ENCODE data around the gene DOK3. TPM values are rescaled to one million over a fixed set of nuclear protein-coding genes. Genes with fewer than 3 reads are reported as not detected.
"Not testable (repeated sequence)": the region's sequence is repeated elsewhere in the genome, so short reads cannot be mapped to it uniquely, and the experiment has no call there.

The DOK3 gene
- total and polyA plus RNA-seq, 2 donors (not counting 1 experiment from before 2014, with no cell fraction given): 103 to 115 TPM

GRCh38 chr5:177487144-177487543 lies 22.5 kb downstream of the DOK3 start:
- H3K4me1 Mint-ChIP-seq: no peaks in the 10 kb centered on the region
- intact Hi-C loops (cut with micrococcal nuclease): no loop called here
- POLR2A ChIA-PET: no interaction called here
- CTCF ChIA-PET: interaction anchor here (0.6 to 2.1 kb wide), 2 partner anchors 14 to 634 kb away, joined by 3 to 11 read pairs; no protein-coding TSS in a partner anchor
- Histone ChIP-seq H3K9ac (ENCODE audit: low read length) (no peak overlapping the region), H3K9me3 (ENCODE audit: control extremely low read depth in 1 of 3, control insufficient read depth in 2 of 3, insufficient read depth in 1 of 3, low read length in 2 of 3) (no peaks in the 10 kb centered on the region), H3K27ac (ENCODE audit: low read length in 2 of 2) (no peak overlapping the region), H3K27me3 (replicated peaks in 1 of 4; ENCODE audit: control extremely low read depth in 1 of 4, control insufficient read depth in 3 of 4, insufficient read depth in 4 of 4, low read length in 3 of 4) (no peaks in the 10 kb centered on the region), H3K4me2 (replicated peaks; ENCODE audit: low read depth, low read length, poor library complexity, severe bottlenecking) (no peak overlapping the region), H2AFZ (ENCODE audit: insufficient read depth, low read depth, low read length, poor library complexity, severe bottlenecking) (no peak overlapping the region), H3K36me3 (replicated peaks in 1 of 2; ENCODE audit: control extremely low read depth in 1 of 2, control insufficient read depth in 1 of 2, extremely low read depth in 1 of 2, insufficient read depth in 2 of 2, low read length in 1 of 2) (peaks cover 0 to 8% of the 10 kb centered on the region in 2 experiments), H3K4me3 (ENCODE audit: control extremely low read depth in 1 of 5, extremely low read depth in 1 of 5, insufficient read depth in 1 of 5, low read depth in 2 of 5, low read length in 4 of 5) (no peak overlapping the region), H4K20me1 (ENCODE audit: control insufficient read depth, insufficient read depth, low read length, poor library complexity, severe bottlenecking) (no peaks in the 10 kb centered on the region), H3K4me1 (ENCODE audit: control insufficient read depth in 2 of 2, insufficient read depth in 2 of 2, low read length in 2 of 2) (no peaks in the 10 kb centered on the region), H3K79me2 (ENCODE audit: control insufficient read depth, insufficient read depth, low read length) (peaks cover 3% of the 10 kb centered on the region)
- 99% methylated on average over 7 of the region's 8 CpGs for WGBS (ENCODE audit: insufficient coverage)
- no peak overlapping the region for H3K27ac Mint-ChIP-seq
- ATAC-seq (ENCODE audit: low read depth) (no peak), DNase-seq (no peak)
- TF ChIP-seq CTCF (IDR thresholded peaks at IDR 0.05): no peak
- no peak for TF ChIP-seq EZH2 (IDR thresholded peaks at IDR 0.05; ENCODE audit: borderline replicate concordance, insufficient read depth, low read depth, low read length, poor library complexity, severe bottlenecking)
- H3K27me3 Mint-ChIP-seq: no peaks in the 10 kb centered on the region
- no peak overlapping the region for H3K4me3 Mint-ChIP-seq
- H3K9me3 Mint-ChIP-seq (ENCODE audit: insufficient read depth): no peaks in the 10 kb centered on the region

GRCh38 chr5:177486256-177486655 lies 23.4 kb downstream of the DOK3 start:
- ATAC-seq (ENCODE audit: low read depth) (no peak), DNase-seq (no peak)
- Histone ChIP-seq H3K4me3 (ENCODE audit: control extremely low read depth in 1 of 5, extremely low read depth in 1 of 5, insufficient read depth in 1 of 5, low read depth in 2 of 5, low read length in 4 of 5) (no peak overlapping the region), H3K9me3 (ENCODE audit: control extremely low read depth in 1 of 3, control insufficient read depth in 2 of 3, insufficient read depth in 1 of 3, low read length in 2 of 3) (no peaks in the 10 kb centered on the region), H3K4me1 (ENCODE audit: control insufficient read depth in 2 of 2, insufficient read depth in 2 of 2, low read length in 2 of 2) (no peaks in the 10 kb centered on the region), H3K4me2 (replicated peaks; ENCODE audit: low read depth, low read length, poor library complexity, severe bottlenecking) (no peak overlapping the region), H4K20me1 (ENCODE audit: control insufficient read depth, insufficient read depth, low read length, poor library complexity, severe bottlenecking) (no peaks in the 10 kb centered on the region), H3K27me3 (replicated peaks in 1 of 4; ENCODE audit: control extremely low read depth in 1 of 4, control insufficient read depth in 3 of 4, insufficient read depth in 4 of 4, low read length in 3 of 4) (no peaks in the 10 kb centered on the region), H3K9ac (ENCODE audit: low read length) (no peak overlapping the region), H2AFZ (ENCODE audit: insufficient read depth, low read depth, low read length, poor library complexity, severe bottlenecking) (no peak overlapping the region), H3K27ac (ENCODE audit: low read length in 2 of 2) (no peak overlapping the region), H3K79me2 (ENCODE audit: control insufficient read depth, insufficient read depth, low read length) (peaks cover 3% of the 10 kb centered on the region), H3K36me3 (replicated peaks in 1 of 2; ENCODE audit: control extremely low read depth in 1 of 2, control insufficient read depth in 1 of 2, extremely low read depth in 1 of 2, insufficient read depth in 2 of 2, low read length in 1 of 2) (peaks cover 0 to 8% of the 10 kb centered on the region in 2 experiments)
- Mint-ChIP-seq H3K4me1 (no peaks in the 10 kb centered on the region), H3K27ac (no peak overlapping the region), H3K9me3 (ENCODE audit: insufficient read depth) (no peaks in the 10 kb centered on the region), H3K27me3 (no peaks in the 10 kb centered on the region), H3K4me3 (no peak overlapping the region)
- ChIA-PET POLR2A (no interaction called here), CTCF (no interaction called here)
- TF ChIP-seq EZH2 (IDR thresholded peaks at IDR 0.05; ENCODE audit: borderline replicate concordance, insufficient read depth, low read depth, low read length, poor library complexity, severe bottlenecking): no peak
- TF ChIP-seq CTCF (IDR thresholded peaks at IDR 0.05): no peak
- intact Hi-C loops (cut with micrococcal nuclease): no loop called here
- 100% methylated on average over 3 of the region's 3 CpGs for WGBS (ENCODE audit: insufficient coverage)

- CTCF ChIA-PET: interaction anchor here (0.7 kb wide), 1 partner anchor 1134 kb away, joined by 3 read pairs; no protein-coding TSS in a partner anchor
- H3K4me1 Mint-ChIP-seq; H3K4me3 ChIP-seq (ENCODE audit: control extremely low read depth in 1 of 5, extremely low read depth in 1 of 5, insufficient read depth in 1 of 5, low read depth in 2 of 5, low read length in 4 of 5); H3K79me2 ChIP-seq (ENCODE audit: control insufficient read depth, insufficient read depth, low read length); H3K27ac ChIP-seq (ENCODE audit: low read length in 2 of 2); H3K4me3 Mint-ChIP-seq; intact Hi-C loops (cut with micrococcal nuclease); H3K27me3 Mint-ChIP-seq; POLR2A ChIA-PET; H3K9me3 Mint-ChIP-seq (ENCODE audit: insufficient read depth); H3K36me3 ChIP-seq (replicated peaks in 1 of 2; ENCODE audit: control extremely low read depth in 1 of 2, control insufficient read depth in 1 of 2, extremely low read depth in 1 of 2, insufficient read depth in 2 of 2, low read length in 1 of 2); H3K9me3 ChIP-seq (ENCODE audit: control extremely low read depth in 1 of 3, control insufficient read depth in 2 of 3, insufficient read depth in 1 of 3, low read length in 2 of 3); H3K4me1 ChIP-seq (ENCODE audit: control insufficient read depth in 2 of 2, insufficient read depth in 2 of 2, low read length in 2 of 2); ATAC-seq (ENCODE audit: low read depth); H3K27ac Mint-ChIP-seq; H4K20me1 ChIP-seq (ENCODE audit: control insufficient read depth, insufficient read depth, low read length, poor library complexity, severe bottlenecking); DNase-seq; H2AFZ ChIP-seq (ENCODE audit: insufficient read depth, low read depth, low read length, poor library complexity, severe bottlenecking); H3K4me2 ChIP-seq (replicated peaks; ENCODE audit: low read depth, low read length, poor library complexity, severe bottlenecking); H3K9ac ChIP-seq (ENCODE audit: low read length); H3K27me3 ChIP-seq (replicated peaks in 1 of 4; ENCODE audit: control extremely low read depth in 1 of 4, control insufficient read depth in 3 of 4, insufficient read depth in 4 of 4, low read length in 3 of 4): not testable (repeated sequence)
- WGBS (ENCODE audit: insufficient coverage): no CpG with 5 or more reads among the region's 3 CpGs
These were observed 23.9 kb downstream of the DOK3 start for GRCh38 chr5:177485753-177486152.
